ENCODE results near the gene GADD45G.

GADD45G gene

DNA sequence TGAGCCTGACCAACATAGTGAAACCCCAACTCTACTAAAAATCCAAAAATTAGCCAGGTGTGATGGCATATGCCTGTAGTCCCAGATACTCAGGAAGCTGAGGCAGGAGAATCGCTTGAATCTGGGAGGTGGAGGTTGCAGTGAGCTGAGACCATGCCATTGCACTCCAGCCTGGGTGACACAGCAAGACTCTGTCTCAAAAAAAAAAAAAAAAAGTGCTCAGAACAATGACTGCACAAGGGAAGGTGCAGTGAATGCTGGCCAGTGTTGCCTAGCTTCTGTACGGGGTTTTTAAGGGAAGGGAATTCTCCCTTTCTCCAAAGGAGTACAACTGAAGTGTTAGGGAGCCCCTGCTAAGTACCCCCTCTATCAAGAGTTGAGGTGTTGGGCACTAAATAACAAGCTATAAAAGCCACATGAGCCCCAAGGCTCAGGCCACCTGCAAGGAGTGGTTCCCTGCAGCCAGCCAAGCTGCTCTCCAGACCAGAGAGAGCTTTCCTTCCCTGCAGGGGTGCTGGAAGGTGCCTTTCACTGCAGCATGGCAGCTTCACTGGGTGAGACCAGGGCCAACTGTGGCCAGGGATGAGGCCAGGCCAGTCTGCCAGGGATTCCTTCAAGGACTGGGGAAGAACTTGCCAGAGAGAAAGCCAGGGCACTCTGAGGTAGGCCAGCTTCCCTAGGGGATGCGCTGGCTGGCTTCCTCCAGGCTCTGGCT is 14.8 kb downstream of the GADD45G start:
- ATAC-seq (replicated peaks; ENCODE audit: extremely low read depth, poor library complexity, severe bottlenecking) (no peak), DNase-seq (ENCODE audit: low spot score in 2 of 2) (no peak)
- no peaks in the 10 kb centered on the region for H3K4me1 Mint-ChIP-seq
- peaks cover 16% of the 10 kb centered on the region for H3K27me3 Mint-ChIP-seq
- H3K4me3 Mint-ChIP-seq = no peak overlapping the region
- H3K9me3 Mint-ChIP-seq = no peaks in the 10 kb centered on the region
- no peaks in the 10 kb centered on the region for H3K36me3 Mint-ChIP-seq (ENCODE audit: insufficient read depth)
- no peak overlapping the region for H3K27ac Mint-ChIP-seq (ENCODE audit: low read depth)

DNA sequence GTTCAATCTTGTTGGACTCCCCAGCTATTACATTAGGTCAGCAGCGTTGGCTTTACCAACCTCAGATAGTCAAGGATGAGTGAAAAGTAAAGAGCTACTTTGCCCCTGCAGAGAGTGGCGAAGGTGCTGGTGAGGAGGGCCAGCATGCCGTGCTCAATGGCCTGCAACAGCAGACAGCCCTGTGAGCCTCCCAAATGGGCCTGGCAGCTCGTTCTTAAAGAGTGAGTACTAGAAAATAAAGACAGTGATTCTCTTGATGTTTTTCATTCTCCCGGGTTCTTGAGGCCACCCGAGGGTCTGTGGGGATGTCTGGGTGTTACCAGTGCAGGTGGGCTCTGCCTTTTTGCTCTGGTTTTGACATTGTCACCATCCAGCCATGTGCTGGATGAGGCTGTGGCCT is 16.2 kb downstream of the GADD45G start:
- no peak for DNase-seq (ENCODE audit: low spot score in 2 of 2)
- Mint-ChIP-seq H3K9me3 (no peaks in the 10 kb centered on the region), H3K4me1 (no peaks in the 10 kb centered on the region), H3K4me3 (no peak overlapping the region), H3K36me3 (ENCODE audit: insufficient read depth) (no peaks in the 10 kb centered on the region), H3K27ac (ENCODE audit: low read depth) (no peak overlapping the region), H3K27me3 (peaks cover 3% of the 10 kb centered on the region)
- no peak for ATAC-seq (replicated peaks; ENCODE audit: extremely low read depth, poor library complexity, severe bottlenecking)

DNA sequence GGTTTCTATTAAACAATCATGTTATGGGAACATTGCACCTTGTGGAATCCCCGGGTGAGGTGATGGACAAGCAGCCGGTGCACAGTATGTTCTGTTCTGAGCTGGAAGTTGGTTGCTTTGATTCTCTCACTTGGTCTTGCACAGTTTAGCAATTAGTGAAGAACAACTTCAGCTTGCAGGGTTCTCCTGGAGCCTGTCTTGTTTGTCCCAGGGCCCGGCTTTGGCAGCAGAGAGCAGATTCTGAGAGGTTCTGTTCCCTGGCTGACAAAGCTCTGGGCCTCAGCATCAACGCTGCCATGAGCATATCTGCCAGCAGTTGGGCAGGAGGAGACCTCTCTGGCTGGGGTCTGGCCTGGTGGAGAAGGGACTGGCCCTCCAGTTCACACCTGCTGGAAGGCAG is 16.9 kb downstream of the GADD45G start:
- Mint-ChIP-seq H3K27me3 (peaks cover 5% of the 10 kb centered on the region), H3K27ac (ENCODE audit: low read depth) (no peak overlapping the region), H3K4me3 (no peak overlapping the region), H3K9me3 (no peaks in the 10 kb centered on the region), H3K36me3 (ENCODE audit: insufficient read depth) (no peaks in the 10 kb centered on the region), H3K4me1 (no peaks in the 10 kb centered on the region)
- ATAC-seq (replicated peaks; ENCODE audit: extremely low read depth, poor library complexity, severe bottlenecking) (no peak), DNase-seq (ENCODE audit: low spot score in 2 of 2) (no peak)

DNA sequence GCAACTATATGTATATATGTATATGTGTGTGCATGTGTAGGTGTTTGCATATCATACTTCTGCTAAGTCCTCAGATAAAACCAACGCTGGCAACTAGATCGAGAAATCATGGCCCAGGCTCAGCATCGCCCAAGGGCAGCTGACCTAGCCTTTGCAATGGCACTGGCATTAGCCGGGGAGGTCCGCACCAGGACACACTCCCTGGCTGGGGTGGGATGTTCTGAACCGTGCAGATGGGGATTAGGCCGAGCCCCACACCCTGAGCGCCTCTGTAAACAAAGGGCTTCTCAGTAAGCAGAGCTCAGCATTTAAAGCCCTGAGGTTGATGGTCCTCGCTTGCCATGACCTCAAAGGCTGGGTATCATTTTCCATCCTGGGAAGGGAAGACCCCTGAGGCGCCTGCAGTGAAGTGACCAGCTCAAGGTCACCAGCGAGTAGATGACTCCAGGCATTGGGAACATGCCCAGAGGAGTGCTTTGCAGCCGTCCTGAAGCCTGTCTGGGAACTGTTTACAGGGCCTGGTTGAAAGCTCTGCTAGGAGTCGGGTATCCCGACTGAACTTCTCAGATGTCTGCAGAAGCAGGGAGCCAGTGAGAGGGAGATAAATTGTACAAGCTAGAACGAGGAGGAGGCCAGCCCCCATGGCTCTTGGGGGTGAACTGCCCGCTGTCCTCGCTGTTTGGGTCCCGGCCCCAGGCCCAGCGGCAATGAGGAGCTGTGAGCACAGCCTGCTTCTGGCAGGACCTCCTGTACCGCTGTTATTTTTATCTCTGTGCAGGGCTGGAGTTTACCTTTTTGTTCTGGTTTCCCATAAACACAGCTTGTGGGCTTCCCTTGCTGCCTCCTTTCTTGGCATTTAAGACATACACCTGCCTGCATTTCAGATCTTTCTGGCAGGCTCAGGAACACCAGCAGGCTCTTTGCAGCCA is 18.4 kb downstream of the GADD45G start:
- no peaks in the 10 kb centered on the region for H3K4me1 Mint-ChIP-seq
- no peaks in the 10 kb centered on the region for H3K36me3 Mint-ChIP-seq (ENCODE audit: insufficient read depth)
- H3K27me3 Mint-ChIP-seq = peaks cover 12% of the 10 kb centered on the region
- DNase-seq (ENCODE audit: low spot score in 2 of 2) (no peak), ATAC-seq (replicated peaks; ENCODE audit: extremely low read depth, poor library complexity, severe bottlenecking) (no peak)
- no peak overlapping the region for H3K4me3 Mint-ChIP-seq
- H3K9me3 Mint-ChIP-seq = no peaks in the 10 kb centered on the region
- no peak overlapping the region for H3K27ac Mint-ChIP-seq (ENCODE audit: low read depth)

DNA sequence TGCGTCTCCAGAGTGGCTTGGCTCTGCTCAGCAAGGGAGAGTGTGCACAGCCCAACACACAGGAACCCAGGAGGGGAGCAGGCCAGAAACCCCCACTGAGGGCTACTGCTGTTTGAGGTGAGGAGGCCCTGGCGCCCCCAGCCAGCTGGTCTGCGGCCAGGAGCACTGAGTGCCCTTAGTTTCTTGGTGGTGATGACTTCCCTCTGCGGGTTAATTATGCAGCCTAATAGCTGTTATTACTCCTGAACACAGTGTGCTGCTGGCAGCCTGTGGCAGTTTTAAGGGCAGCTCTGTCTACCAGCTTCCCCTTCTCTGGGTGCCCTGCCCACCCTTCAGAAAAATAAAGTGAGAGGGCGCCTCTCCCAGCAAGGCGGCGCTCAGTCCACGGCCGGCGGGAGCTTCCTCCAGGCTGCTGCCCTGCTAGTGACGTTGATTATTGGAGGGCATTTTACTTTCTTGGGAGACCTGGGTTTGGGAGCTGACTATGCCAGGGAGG is 19.2 kb downstream of the GADD45G start:
- DNase-seq (ENCODE audit: low spot score in 2 of 2) (no peak), ATAC-seq (replicated peaks; ENCODE audit: extremely low read depth, poor library complexity, severe bottlenecking) (no peak)
- no peak overlapping the region for H3K4me3 Mint-ChIP-seq
- H3K36me3 Mint-ChIP-seq (ENCODE audit: insufficient read depth) = no peaks in the 10 kb centered on the region
- H3K27me3 Mint-ChIP-seq = peaks cover 12% of the 10 kb centered on the region
- no peak overlapping the region for H3K27ac Mint-ChIP-seq (ENCODE audit: low read depth)
- H3K4me1 Mint-ChIP-seq = no peaks in the 10 kb centered on the region
- H3K9me3 Mint-ChIP-seq = no peaks in the 10 kb centered on the region

DNA sequence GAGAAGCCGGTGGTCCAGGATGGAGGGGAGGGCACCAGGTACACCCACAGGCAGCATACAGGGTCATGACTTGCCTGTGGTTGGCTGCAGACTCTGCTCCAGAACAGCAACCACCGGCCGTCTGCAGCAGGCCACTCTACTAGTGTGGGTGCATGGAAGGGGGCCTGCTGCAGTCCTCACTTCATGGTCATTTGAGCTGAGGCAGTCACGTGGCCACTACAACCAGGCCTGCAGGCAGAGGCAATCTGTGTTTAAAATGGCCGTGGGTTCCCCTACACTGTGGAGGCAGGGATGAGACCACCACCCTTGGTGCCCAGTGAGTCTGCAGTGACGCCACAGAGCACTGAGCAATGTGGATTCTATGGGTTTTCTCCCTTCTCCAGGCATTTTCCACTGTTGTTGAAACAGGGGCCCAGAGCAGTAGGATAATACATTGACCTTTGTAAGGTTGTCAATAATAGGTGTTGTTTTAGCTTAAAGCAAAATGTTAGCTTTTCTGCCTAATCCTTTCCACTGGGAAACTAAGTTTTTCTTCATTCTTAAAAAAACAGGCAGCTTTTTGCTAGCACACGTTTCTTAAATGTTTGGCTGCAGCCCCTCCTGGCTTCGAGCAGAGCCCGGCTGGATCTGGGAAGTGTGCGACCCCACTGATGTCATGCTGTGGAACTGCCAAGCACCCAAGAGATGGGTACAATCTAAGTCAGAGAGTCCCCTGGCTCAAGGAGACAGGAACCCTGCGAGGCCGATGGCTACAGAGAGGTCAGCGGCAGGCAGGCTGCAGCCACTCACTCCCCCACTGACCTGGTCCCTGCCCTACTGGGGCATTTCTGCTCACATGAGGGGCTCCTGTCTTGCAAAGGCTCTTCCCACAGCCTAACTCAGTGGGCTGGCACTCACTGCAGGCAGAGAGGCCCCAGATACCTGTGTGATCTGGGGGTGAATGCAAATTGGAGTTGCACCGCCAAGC is 21.2 kb downstream of the GADD45G start:
- ATAC-seq (replicated peaks; ENCODE audit: extremely low read depth, poor library complexity, severe bottlenecking) = no peak
- peaks cover 12% of the 10 kb centered on the region for H3K27me3 Mint-ChIP-seq

DNA sequence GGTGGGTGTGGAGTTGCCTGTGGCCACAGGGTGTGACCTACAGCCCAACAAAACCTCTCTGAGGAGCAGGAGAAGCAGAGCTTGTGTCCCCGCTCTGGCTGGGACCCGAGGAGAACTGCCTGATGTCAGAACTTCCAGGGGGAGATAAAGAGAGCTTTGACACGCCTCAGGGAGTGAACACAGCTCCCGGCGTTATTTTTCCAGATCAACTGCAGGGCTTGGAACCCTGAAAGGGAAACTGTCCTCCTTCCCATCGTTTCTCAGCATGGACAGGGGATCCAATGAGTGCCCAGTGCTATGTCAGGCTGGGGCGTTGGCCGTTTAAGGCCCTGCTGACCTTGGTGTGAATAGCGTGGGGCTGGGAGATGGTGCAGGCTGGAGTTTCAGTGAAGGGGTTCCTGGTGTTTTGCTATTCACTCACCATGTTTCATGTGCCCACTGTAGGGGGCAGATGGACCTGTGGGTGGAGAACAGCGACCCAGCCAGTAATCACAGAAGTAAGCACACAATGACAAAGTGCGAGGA is 22.0 kb downstream of the GADD45G start:
- Mint-ChIP-seq H3K36me3 (ENCODE audit: insufficient read depth) (no peaks in the 10 kb centered on the region), H3K9me3 (no peaks in the 10 kb centered on the region), H3K27ac (ENCODE audit: low read depth) (no peak overlapping the region), H3K4me3 (no peak overlapping the region), H3K27me3 (peaks cover 12% of the 10 kb centered on the region), H3K4me1 (no peaks in the 10 kb centered on the region)
- ATAC-seq (replicated peaks; ENCODE audit: extremely low read depth, poor library complexity, severe bottlenecking) (no peak), DNase-seq (ENCODE audit: low spot score in 2 of 2) (no peak)

More for the DNA sequence above, 21.2 kb downstream of the GADD45G start:
- H3K4me3 Mint-ChIP-seq = no peak overlapping the region
- no peak overlapping the region for H3K27ac Mint-ChIP-seq (ENCODE audit: low read depth)
- DNase-seq (ENCODE audit: low spot score in 2 of 2) = no peak
- no peaks in the 10 kb centered on the region for H3K36me3 Mint-ChIP-seq (ENCODE audit: insufficient read depth)
- H3K4me1 Mint-ChIP-seq = no peaks in the 10 kb centered on the region
- no peaks in the 10 kb centered on the region for H3K9me3 Mint-ChIP-seq

DNA sequence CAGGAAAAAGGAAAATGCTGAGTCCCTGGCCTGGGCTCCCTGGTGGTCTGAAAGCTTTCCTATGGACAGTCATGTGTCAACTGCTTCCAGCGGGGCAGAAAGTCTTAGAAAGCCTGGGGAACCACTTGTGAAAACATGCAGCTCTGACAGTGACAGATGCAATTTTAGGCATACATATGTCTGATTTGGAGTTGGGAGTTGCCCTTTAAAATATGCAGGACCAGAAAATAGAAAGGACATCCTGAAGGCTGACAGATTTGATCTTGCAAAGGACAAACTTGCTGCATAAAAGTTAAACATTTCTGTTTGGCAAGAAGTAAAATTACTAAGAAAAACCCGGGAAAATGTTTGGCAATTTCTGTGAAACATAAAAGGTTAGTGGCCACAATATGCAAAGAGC is 23.8 kb downstream of the GADD45G start:
- no peak overlapping the region for H3K4me3 Mint-ChIP-seq
- H3K27me3 Mint-ChIP-seq = peaks cover 19% of the 10 kb centered on the region
- DNase-seq (ENCODE audit: low spot score in 2 of 2) (no peak), ATAC-seq (replicated peaks; ENCODE audit: extremely low read depth, poor library complexity, severe bottlenecking) (no peak)
- H3K27ac Mint-ChIP-seq (ENCODE audit: low read depth) = no peak overlapping the region
- no peaks in the 10 kb centered on the region for H3K4me1 Mint-ChIP-seq
- peaks cover 2% of the 10 kb centered on the region for H3K36me3 Mint-ChIP-seq (ENCODE audit: insufficient read depth)
- no peaks in the 10 kb centered on the region for H3K9me3 Mint-ChIP-seq

DNA sequence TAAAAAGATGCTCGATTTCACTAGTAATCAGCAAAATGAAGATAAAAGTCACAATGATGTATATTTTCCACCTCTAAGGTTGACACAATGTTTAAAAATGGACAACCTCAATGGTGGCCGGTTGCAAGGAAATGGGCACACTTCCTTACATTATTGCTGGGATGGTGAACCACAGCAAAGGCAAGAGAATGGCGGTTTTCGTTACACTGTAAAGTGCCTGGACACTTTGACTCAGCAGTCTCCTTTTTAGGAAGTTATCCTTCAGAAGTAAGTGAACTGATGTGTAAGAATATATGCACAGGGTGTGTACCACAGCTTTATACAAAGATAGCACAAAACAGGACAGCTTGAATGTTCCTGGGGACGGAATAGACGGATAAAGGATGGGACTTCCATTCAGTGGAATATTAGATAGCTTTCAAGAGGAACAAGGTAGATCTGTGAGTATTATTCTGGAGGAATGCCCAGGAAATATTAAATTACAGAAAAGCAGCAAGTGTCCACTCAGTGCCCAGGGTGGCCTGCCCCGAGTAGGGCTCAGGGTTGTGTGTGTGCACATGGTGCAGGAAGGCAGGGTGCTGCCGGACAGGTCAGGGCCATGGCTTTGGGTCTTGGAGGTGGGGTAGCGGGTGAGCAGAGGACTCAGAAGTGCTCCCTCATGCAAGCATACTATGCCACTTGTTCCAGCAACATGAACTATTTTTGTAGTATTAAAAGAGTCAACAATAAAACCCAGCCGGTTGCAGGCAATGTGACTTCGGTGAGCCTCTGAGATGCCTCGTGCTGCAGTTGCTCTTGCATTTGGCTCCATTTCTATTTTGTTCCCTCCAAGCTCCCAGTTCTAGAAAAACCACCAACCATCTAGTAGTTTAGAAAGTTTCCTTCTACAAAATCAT is 24.5 kb downstream of the GADD45G start:
- DNase-seq (ENCODE audit: low spot score in 2 of 2) (no peak), ATAC-seq (replicated peaks; ENCODE audit: extremely low read depth, poor library complexity, severe bottlenecking) (no peak)
- Mint-ChIP-seq H3K4me3 (no peak overlapping the region), H3K36me3 (ENCODE audit: insufficient read depth) (peaks cover 2% of the 10 kb centered on the region), H3K27ac (ENCODE audit: low read depth) (no peak overlapping the region), H3K27me3 (peaks cover 26% of the 10 kb centered on the region), H3K9me3 (no peaks in the 10 kb centered on the region), H3K4me1 (no peaks in the 10 kb centered on the region)

DNA sequence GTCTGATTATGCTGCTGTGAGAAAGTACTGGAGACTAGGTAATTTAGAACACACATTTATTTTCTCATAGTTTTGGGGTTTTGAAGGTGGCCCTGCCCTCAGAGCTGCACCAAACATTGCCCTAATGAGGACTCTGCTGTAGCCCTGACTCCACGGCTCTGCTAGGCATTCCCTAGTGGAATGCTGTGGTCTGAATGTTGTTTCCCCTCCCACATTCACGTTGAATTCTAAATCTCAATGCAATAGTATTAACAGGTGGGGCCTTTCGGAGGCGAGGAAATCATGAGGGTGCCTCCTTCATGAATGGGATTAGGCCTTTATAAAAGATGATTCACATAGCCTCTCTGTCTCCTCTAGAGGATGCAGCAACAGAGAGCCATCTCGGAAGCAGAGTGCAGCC is 25.7 kb downstream of the GADD45G start:
- peaks cover 35% of the 10 kb centered on the region for H3K27me3 Mint-ChIP-seq
- no peak overlapping the region for H3K4me3 Mint-ChIP-seq
- DNase-seq (ENCODE audit: low spot score in 2 of 2) (no peak), ATAC-seq (replicated peaks; ENCODE audit: extremely low read depth, poor library complexity, severe bottlenecking) (no peak)
- H3K9me3 Mint-ChIP-seq = no peaks in the 10 kb centered on the region
- peaks cover 2% of the 10 kb centered on the region for H3K36me3 Mint-ChIP-seq (ENCODE audit: insufficient read depth)
- H3K27ac Mint-ChIP-seq (ENCODE audit: low read depth) = no peak overlapping the region
- no peaks in the 10 kb centered on the region for H3K4me1 Mint-ChIP-seq

DNA sequence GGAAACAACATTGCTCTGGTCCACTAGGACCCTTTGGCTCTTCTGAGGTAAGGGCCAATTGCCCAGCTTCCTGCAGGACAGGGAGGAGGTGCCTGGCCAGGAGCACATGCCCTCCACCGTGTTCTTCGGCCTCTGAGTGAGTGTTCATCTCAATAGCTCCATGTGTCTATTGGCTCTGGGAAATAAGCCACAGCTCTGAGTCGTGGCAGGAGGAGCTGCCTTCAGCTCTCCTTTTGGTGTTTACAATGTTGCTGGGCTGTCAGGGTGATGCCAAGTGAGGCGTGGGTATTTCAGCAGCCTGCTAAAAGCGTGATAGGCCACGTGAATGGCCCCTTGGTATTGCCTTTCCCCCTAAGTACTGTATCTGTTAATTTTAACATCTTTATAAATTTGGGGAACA is 26.6 kb downstream of the GADD45G start:
- DNase-seq (ENCODE audit: low spot score in 2 of 2) (no peak), ATAC-seq (replicated peaks; ENCODE audit: extremely low read depth, poor library complexity, severe bottlenecking) (no peak)
- H3K27me3 Mint-ChIP-seq = peaks cover 33% of the 10 kb centered on the region
- H3K4me3 Mint-ChIP-seq = no peak overlapping the region
- H3K9me3 Mint-ChIP-seq = no peaks in the 10 kb centered on the region
- H3K36me3 Mint-ChIP-seq (ENCODE audit: insufficient read depth) = peaks cover 2% of the 10 kb centered on the region
- H3K4me1 Mint-ChIP-seq = no peaks in the 10 kb centered on the region
- no peak overlapping the region for H3K27ac Mint-ChIP-seq (ENCODE audit: low read depth)
